ENCODE data around the gene CEP78. TPM values are rescaled to one million over a fixed set of nuclear protein-coding genes. Genes with fewer than 3 reads are reported as not detected.

Gene CEP78
- polyA plus RNA-seq, 1 donor, result 16.0 TPM

- no peak for DNase-seq (ENCODE audit: low read depth)
These were observed 71.5 kb downstream of the CEP78 start for GRCh38 chr9:78307360-78307759.

DNA sequence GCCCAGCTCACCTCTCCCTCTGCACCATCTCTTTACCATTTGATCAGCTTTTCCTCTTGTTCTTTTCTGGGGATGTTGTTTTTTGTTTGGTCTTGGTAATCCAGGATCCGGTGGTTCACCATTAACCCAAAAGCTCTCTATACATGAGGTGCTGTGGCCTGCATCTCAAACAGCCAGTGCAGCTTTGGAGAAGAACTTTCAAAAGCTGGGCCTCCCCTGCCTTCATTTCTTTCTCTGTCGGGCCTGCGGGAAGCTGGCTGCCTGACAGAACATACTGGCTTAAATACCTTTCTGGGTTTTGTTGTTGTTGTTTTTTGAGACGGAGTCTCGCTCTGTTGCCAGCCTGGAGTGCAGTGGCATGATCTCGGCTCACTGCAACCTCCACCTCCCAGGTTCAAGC lies 73.2 kb downstream of the CEP78 start:
- no peak for DNase-seq (ENCODE audit: low read depth)

DNA sequence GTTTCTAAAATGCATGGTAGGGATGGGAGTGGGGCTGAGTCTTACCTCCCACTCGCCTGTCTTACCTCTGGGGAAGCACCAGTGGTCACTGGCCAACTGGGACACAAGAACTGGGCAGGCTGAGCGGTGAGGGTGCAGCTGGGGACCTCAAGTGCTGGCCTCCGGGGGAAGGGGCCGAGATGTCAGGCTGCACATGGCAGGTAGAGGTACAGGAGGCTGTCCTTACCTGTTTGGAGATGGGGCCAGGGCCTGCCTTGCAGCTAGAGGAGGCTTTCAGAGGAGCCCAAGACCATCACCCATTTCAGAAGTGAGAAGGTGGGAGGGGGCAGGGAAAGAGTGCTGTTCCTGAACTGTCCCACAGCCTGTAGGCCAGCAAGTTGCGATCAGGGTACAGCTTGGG lies 75.2 kb downstream of the CEP78 start:
- no peak for DNase-seq (ENCODE audit: low read depth)

DNA sequence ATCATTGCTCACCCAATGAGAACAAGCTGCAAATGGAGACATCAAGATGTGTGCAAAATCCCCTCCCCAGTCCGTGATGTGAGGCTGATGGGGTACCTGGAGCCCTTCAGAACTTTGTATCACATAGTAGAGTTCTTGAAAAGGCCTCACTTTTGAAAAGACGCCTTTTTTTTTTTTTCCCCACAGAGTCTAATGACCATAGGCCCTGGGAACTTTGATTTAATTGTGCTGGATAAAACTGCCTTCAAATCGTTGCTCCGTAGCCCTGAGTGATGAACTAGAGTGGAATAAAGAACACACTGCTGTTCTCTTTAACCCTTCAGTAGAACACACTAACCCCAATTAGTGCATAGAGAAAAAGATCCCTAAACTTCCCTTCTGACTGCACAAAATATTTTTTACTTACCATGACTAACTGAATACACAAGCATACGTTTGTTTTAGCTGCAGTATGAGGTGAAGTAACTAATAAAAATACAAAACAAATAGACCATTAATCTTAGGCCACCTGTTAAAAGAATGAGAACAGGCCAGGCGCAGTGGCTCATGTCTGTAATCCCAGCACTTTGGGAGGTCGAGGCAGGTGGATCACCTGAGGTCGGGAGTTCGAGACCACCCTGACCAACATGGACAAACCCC lies 76.1 kb downstream of the CEP78 start:
- DNase-seq (ENCODE audit: low read depth), result no peak

DNA sequence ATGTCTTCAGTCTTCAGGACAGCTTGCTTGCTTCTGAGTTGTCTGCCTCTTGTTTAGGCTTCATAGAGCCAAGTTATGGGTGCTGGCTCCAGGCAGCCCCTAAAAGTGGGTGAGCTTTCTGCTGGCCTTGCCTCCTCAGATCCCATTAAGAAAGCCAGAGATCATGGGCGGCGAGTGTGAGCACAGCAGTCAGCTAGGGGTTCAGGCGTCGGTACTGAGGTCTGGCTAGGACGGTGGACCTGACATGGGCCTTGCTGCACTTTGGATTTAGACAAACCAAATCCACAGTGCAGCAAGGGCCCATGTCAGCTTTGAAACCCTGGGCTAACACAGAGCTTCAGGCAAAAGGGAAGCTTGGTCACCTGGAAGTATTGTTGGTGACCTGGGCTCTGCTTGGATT lies 78.7 kb downstream of the CEP78 start:
- no peak for DNase-seq (ENCODE audit: low read depth)

- DNase-seq (ENCODE audit: low read depth), result no peak
These were observed 79.3 kb downstream of the CEP78 start for GRCh38 chr9:78314953-78315870.

DNA sequence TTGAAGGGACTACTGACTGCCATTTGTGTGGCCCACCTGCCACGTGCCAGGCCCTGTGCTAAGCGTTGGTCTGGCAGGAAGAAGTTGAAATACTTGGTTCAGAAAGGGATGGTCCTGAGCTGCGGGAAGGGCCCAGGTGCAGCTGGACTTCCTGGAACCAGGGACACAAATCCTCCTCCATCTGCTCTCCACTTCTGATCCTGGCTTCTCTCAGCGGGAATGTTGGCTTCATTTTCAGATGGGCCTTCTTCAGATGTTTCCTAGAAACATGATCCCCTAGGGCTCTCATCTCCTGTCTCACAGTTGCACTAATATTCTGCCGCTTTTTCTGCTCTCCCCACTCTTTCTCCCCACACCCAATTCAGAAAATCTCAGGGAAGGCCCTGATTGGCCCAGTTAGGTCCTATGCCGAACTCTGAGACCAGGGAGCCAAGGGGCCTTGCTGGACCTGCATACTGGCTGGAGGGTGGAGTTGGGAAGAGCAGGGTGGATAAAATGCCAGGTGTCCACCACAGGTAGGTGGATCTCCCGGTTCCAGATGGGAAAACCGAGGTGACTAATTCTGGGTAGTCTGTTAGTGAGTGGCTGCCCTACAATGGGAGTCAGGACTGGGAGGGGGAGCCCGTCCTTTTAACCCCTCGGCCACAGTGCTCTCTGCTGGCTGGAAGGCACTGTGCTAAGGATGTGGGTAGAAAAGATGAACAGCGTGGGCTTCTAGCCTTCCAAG lies 80.5 kb downstream of the CEP78 start:
- DNase-seq (ENCODE audit: low read depth), result no peak

DNA sequence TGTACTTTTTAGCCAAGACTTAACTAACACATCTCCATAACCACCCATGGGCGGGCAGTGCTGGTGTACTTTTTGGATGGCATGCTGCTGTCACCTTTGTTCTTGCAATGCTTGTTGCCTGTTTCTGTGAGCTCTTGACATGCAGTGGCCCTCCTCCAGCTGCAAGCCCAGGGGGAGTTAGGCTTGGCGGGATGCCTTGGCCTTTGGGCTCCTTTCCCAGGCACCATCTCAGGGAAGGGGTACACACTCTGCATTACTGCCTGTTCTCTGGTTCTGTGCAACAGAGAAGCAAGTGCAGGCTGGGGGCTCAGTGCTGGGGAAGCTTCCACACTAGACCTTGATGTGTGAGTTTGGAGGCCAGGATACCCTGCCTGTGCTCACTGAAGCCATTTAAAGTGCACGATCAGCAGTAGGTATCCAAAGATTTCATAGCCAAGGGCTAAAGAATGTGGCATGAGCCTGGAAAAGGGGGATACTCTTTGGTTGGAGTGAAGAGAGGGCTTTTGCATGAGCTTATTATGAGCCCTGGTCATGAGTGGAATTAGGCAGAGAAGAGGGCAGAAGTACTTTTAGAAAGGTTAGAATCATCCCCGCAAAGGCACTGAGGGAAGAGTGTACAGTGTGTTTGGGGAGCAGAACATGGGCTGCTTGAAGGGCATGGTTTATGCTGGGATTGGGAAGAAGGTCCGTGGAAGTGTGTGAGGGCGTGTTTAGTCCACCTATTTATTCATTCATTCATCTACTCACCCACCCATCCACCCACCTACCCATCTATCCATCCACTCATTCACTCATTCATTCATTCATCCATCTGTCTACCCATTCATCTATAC lies 83.5 kb downstream of the CEP78 start:
- no peak for DNase-seq (ENCODE audit: low read depth)

DNA sequence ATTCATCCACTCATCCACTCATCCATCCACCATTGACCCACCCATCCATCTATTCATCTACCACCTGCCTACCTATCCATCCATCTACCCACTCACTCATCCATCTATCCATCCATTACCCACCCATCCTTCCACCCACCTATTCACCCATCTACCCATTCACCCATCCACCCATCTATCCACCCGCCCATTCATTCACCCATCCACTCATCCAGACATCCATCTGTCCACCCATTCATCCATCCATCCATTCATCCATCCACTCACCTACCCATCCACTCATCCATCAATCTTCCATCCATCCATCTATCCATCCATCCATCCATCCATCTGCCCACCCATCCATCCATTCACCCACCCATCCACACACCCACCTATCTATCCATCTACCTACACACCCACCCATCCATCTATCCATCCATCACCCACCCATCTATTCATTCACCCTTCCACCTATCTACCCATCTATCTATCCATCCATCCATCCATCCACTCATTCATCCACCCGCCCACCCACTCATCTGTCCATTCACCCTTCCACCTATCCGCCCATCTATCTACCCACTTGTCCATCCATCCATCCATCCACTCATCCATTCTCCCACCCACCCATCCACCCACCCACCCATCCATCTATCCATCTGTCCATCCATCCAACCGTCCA lies 84.3 kb downstream of the CEP78 start:
- no peak for DNase-seq (ENCODE audit: low read depth)

- no peak for DNase-seq (ENCODE audit: low read depth)
These were observed 85.1 kb downstream of the CEP78 start for GRCh38 chr9:78320875-78321496.

GRCh38 chr9:78321505-78321904 lies 85.6 kb downstream of the CEP78 start:
- no peak for DNase-seq (ENCODE audit: low read depth)

DNA sequence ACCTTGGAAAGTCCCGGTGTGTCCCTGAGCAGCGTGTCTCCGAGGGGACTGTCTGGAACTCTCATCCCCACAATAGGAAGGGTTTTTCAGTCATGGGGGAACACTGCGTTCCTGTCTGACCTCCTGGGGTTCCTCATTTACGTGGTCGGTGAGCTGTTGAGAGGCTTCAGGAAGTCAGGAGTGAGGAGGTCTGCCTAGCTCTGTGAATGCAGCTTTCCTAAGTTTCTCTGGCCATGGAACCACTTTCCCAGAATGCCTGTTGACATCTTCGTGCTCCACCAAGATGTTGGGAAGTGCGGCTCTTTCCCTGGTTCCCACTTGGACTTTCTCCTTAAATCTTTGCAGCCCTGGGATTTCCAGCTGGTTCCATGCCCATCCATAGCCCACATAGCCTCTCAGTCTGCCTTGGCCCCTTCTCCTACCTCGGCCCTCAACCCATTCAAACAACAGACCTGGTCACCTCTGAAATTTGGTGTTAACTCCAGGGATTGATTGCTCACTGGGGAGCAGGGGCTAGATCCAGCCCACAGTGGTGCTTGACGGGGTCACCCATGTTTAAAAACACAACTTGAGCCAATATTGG lies 88.3 kb downstream of the CEP78 start:
- no peak for DNase-seq (ENCODE audit: low read depth)

- no peak for DNase-seq (ENCODE audit: low read depth)
These were observed 88.8 kb downstream of the CEP78 start for GRCh38 chr9:78324682-78325081.

- DNase-seq (ENCODE audit: low read depth), result no peak
These were observed 89.5 kb downstream of the CEP78 start for GRCh38 chr9:78325343-78325742.

- no peak for DNase-seq (ENCODE audit: low read depth)
These were observed 90.0 kb downstream of the CEP78 start for GRCh38 chr9:78325846-78326360.

DNA sequence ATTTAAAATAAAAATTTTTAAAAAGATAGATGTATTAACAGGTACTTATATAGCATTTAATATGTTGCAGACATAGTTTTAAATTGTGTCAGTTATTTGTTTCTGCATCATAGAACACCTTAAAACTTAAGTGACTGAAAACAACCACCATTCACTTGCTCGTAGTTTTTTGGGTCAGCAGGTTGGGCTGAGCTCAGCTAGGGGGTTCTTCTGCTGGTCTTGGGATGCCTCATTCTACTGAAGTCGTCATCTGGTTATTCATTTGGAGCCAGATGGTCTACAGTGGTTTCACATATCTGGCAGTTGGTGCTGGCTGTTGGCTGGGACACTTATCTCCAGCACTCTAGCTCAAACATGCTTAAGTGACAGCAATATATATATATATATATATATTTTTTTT lies 90.7 kb downstream of the CEP78 start:
- no peak for DNase-seq (ENCODE audit: low read depth)

Data from forelimb muscle (tissue), 1 donor.